Thyroid gland (tissue), 4 donors: Measurements from ENCODE around the gene BLCAP. TPM values are rescaled to one million over a fixed set of nuclear protein-coding genes. Genes with fewer than 3 reads are reported as not detected.
"Not testable (repeated sequence)": the region's sequence is repeated elsewhere in the genome, so short reads cannot be mapped to it uniquely, and the experiment has no call there.

Experiments used
- DNase-seq, 2 donors: peaks; one replicate each; pipeline ENCODE4 v3.0.0-alpha.2; 2019
- H3K27ac ChIP-seq, 3 donors: fragments of 200-600 bp; sonication (generic); 1 replicate in 2 of 3; 2 replicates in 1 of 3; pipeline ENCODE4 v1.5.1; 2016 to 2019; ENCODE audit warnings: mild to moderate bottlenecking in 1 of 3, moderate library complexity in 1 of 3
- H3K27me3 ChIP-seq: fragments of 200-600 bp; sonication (generic); one replicate; pipeline ENCODE4 v1.5.1; 2019
- H3K36me3 ChIP-seq, 2 donors: fragments of 200-600 bp; sonication (generic); one replicate each; pipeline ENCODE4 v1.5.1; 2016 to 2019
- H3K4me1 ChIP-seq, 2 donors: fragments of 200-600 bp; sonication (generic); one replicate each; pipeline ENCODE4 v1.5.1; 2017 to 2019
- H3K4me3 ChIP-seq, 3 donors: fragments of 200-600 bp; sonication (generic); replicated peaks in 1 of 3; 1 replicate in 2 of 3; 2 replicates in 1 of 3; pipeline ENCODE4 v1.5.1; 2016; ENCODE audit warnings: mild to moderate bottlenecking in 1 of 3
- H3K9me3 ChIP-seq: fragments of 200-600 bp; sonication (generic); one replicate; pipeline ENCODE4 v1.5.1; 2017
- CTCF ChIP-seq, 6 experiments: fragments of 200-600 bp in 3 of 6; fragments of 450-650 bp in 3 of 6; sonication (generic) in 3 of 6; IDR thresholded peaks; one replicate each; pipeline ENCODE4 v1.5.1; 2016 to 2019; ENCODE audit warnings: antibody characterized with exemption in 6 of 6, mild to moderate bottlenecking in 2 of 6, inconsistent platforms in 1 of 6, moderate library complexity in 1 of 6
- POLR2A ChIP-seq, 2 donors: fragments of 450-650 bp; IDR thresholded peaks; one replicate each; pipeline ENCODE4 v1.6.1; 2017; ENCODE audit warnings: antibody characterized with exemption in 2 of 2, mild to moderate bottlenecking in 2 of 2, moderate library complexity in 1 of 2
- WGBS, 2 donors: methylation state at CpG; one replicate each; pipeline ENCODE4 v1.1.5; 2017; 5-methylcytosine and 5-hydroxymethylcytosine counted together
- intact Hi-C: fragments of 100-400 bp; cut with DNase I; formaldehyde crosslinking; loops from one replicate; pipeline ENCODE4 v1.15.1; 2023
- total RNA-seq, 4 donors: library from RNA; depleted of rRNA; stranded (reverse); fragments of >200 nt; gene quantifications; one replicate each; pipeline ENCODE4 v1.2.3, GENCODE V29; 2016

The BLCAP gene
- total RNA-seq, 4 donors from 2014 or later = 56.6 to 80.3 (median 64.5) TPM

- H3K36me3 ChIP-seq = no peaks in the 10 kb centered on the region
- DNase-seq = no peak
Measured at GRCh38 chr20:37556538-37556937, 28.9 kb upstream of the BLCAP start.

DNA sequence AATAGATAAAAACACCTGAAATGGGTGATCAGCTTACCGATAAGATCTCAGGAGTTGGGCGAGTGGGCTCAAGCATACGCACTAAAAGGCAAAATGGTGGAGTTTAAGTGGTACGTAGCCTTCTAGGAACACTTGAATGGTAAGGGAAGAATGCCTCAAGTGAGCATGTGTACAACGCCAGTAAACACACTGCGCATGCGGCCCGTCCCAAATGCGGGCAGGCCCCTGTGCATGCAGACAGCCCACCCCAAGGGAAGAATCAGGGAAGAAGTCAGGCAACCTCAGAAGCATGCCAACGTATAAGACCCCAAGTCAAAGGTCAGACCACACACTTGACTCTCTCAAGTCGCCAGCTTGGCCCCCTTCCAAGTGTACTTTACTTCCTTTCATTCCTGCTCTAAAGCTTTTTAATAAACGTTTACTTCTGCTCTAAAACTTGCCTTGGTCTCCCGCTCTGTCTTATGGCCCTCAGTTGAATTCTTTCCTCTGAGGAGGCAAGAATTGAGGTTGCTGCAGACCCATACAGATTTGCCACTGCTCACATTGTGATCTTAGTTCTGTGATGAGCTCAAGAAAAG, 27.1 kb upstream of the BLCAP start:
- H3K4me1 ChIP-seq, H3K4me3 ChIP-seq, H3K27ac ChIP-seq, DNase-seq, H3K36me3 ChIP-seq, H3K27me3 ChIP-seq, intact Hi-C loops, H3K9me3 ChIP-seq: not testable (repeated sequence)
- 25 to 29% methylated on average over 13 of the region's 13 CpGs for WGBS, 2 donors

More at GRCh38 chr20:37556538-37556937, 28.9 kb upstream of the BLCAP start:
- H3K4me3 ChIP-seq = no peak overlapping the region
- no peak overlapping the region for H3K27ac ChIP-seq
- TF ChIP-seq POLR2A (IDR thresholded peaks at IDR 0.05) (no peak), CTCF (IDR thresholded peaks at IDR 0.05) (no peak)
- intact Hi-C loops = no loop called here
- 88% methylated on average over 6 of the region's 6 CpGs for WGBS, 2 donors
- H3K4me1 ChIP-seq = no peaks in the 10 kb centered on the region
- no peaks in the 10 kb centered on the region for H3K9me3 ChIP-seq
- no peaks in the 10 kb centered on the region for H3K27me3 ChIP-seq

DNA sequence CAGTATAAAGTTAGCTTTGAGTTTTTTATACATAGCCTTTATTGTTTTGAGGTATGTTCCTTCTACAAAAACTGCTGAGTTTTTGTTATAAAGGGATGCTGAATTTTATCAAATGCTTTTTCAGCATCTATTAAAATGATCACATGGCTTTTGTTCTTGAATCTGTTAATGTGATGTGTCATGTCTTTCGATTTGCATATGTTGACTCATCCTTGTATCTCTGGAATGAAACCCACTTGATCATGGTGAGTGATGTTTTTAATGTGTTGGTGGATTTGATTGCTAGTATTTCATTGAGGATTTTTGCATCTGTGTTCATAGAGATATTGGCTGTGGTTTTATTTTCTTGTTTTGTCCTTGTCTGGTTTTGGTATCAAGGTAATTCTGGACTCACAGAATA, 24.7 kb upstream of the BLCAP start:
- 65 to 70% methylated on average over 1 of the region's 1 CpG for WGBS, 2 donors
- Histone ChIP-seq H3K36me3 (no peaks in the 10 kb centered on the region), H3K27me3 (no peaks in the 10 kb centered on the region), H3K4me3 (no peak overlapping the region), H3K4me1 (no peaks in the 10 kb centered on the region), H3K9me3 (no peaks in the 10 kb centered on the region), H3K27ac (no peak overlapping the region)
- TF ChIP-seq CTCF (IDR thresholded peaks at IDR 0.05) (no peak), POLR2A (IDR thresholded peaks at IDR 0.05) (no peak)
- DNase-seq = no peak
- intact Hi-C loops = no loop called here

DNA sequence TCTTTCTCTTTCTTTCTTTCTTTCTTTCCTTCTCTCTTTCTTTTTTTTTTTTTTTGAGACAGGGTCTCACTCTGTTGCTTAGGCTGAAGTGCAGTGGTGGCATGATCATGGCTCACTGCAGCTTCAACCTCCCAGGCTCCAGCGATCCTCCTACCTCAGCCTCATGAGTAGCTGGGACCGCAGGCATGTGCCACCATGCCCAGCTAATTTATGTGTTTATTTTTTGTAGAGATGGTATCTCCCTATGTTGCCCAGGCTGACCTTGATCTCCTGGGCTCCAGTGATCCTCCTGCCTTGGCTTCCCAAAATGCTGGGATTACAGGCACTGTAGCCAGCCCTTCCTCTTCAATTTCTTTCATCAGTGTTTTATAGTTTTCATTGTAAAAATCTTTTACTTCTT, 24.0 kb upstream of the BLCAP start:
- H3K36me3 ChIP-seq, H3K9me3 ChIP-seq, H3K27ac ChIP-seq, H3K4me1 ChIP-seq, H3K27me3 ChIP-seq, DNase-seq, H3K4me3 ChIP-seq, intact Hi-C loops: not testable (repeated sequence)
- WGBS, 2 donors = 77 to 89% methylated on average over 2 of the region's 2 CpGs

DNA sequence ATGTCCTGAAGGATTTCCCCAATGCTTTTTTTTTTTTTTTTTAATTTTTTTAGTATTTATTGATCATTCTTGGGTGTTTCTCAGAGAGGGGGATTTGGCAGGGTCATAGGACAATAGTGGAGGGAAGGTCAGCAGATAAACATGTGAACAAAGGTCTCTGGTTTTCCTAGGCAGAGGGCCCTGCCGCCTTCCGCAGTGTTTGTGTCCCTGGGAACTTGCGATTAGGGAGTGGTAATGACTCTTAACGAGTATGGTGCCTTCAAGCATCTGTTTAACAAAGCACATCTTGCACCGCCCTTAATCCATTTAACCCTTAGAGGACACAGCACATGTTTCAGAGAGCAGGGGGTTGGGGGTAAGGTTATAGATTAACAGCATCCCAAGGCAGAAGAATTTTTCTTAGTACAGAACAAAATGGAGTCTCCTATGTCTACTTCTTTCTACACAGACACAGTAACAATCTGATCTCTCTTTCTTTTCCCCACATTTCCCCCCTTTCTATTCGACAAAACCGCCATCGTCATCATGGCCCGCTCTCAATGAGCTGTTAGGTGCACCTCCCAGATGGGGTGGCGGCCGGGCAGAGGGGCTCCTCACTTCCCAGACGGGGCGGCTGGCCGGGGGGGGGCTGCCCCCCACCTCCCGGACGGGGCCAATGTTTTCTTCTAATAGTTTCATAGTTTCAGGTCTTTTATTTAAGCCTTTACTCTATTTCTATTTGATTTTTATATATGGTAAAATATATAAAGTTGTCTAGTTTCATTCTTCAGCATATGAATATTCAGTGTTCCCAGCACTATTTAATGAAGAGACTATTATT, 22.6 kb upstream of the BLCAP start:
- H3K4me1 ChIP-seq, H3K36me3 ChIP-seq, H3K9me3 ChIP-seq, intact Hi-C loops, H3K27me3 ChIP-seq, H3K4me3 ChIP-seq, H3K27ac ChIP-seq, DNase-seq: not testable (repeated sequence)
- WGBS, 2 donors = 67 to 73% methylated on average over 16 of the region's 16 CpGs

DNA sequence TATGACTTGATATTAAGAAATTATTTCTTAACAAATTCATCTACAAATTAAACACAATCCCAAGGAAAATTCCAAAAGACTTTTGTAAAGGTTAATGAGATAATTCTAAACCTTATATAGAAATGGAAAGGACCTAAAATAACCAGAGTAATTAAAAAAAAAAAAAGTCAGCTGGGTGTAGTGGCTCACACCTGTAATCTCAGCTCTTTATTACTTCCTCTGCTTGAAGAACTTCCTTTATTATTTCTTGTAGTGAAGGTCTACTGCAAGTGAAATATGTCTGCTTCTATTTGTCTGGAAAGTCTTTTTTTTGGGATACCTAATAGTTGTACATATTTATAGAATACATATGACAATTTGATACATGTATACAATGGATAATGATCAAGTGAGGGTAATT, 20.2 kb upstream of the BLCAP start:
- Histone ChIP-seq H3K36me3 (no peaks in the 10 kb centered on the region), H3K27me3 (no peaks in the 10 kb centered on the region), H3K27ac (no peak overlapping the region), H3K4me1 (no peaks in the 10 kb centered on the region), H3K4me3 (no peak overlapping the region), H3K9me3 (no peaks in the 10 kb centered on the region)
- DNase-seq = no peak
- intact Hi-C loops = no loop called here
- TF ChIP-seq CTCF (IDR thresholded peaks at IDR 0.05) (no peak), POLR2A (IDR thresholded peaks at IDR 0.05) (no peak)
